ENCODE measurements around the gene PALMD.

GRCh38 chr1:99726818-99727217 lies 80.9 kb downstream of the PALMD start:
- TF ChIP-seq CTCF (IDR thresholded peaks at IDR 0.05; ENCODE audit: poor library complexity) (no peak), EZH2 (IDR thresholded peaks at IDR 0.05; ENCODE audit: borderline replicate concordance) (no peak)

Data from hepatocyte (in vitro differentiated cells).